GM23248 (cell line): ENCODE data around the gene VCP. TPM values are rescaled to one million over a fixed set of nuclear protein-coding genes. Genes with fewer than 3 reads are reported as not detected.

Experiments used
- DNase-seq: peaks from one replicate; pipeline ENCODE4 v3.0.0-alpha.2; 2015
- H2AFZ ChIP-seq: fragments of 200-600 bp; sonication (generic); 2 replicates; pipeline ENCODE4 v1.6.1; 2016; ENCODE audit warnings: antibody characterized with exemption
- H3F3A ChIP-seq: fragments of 200-600 bp; sonication (generic); 2 replicates; pipeline ENCODE4 v1.6.1; 2016; ENCODE audit warnings: mild to moderate bottlenecking, antibody characterized with exemption, mixed run types; ENCODE audit not compliant: insufficient read depth
- H3K27ac ChIP-seq: fragments of 200-600 bp; sonication (generic); 2 replicates; pipeline ENCODE4 v1.5.1; 2016; ENCODE audit warnings: mild to moderate bottlenecking
- H3K27me3 ChIP-seq: fragments of 200-600 bp; sonication (generic); replicated peaks from 2 replicates; pipeline ENCODE4 v1.6.1; 2016; ENCODE audit warnings: mild to moderate bottlenecking; ENCODE audit not compliant: insufficient read depth
- H3K36me3 ChIP-seq: fragments of 200-600 bp; sonication (generic); 2 replicates; pipeline ENCODE4 v1.6.1; 2016; ENCODE audit warnings: low read depth, mild to moderate bottlenecking
- H3K4me1 ChIP-seq: fragments of 200-600 bp; sonication (generic); 2 replicates; pipeline ENCODE4 v1.6.1; 2016; ENCODE audit warnings: mild to moderate bottlenecking; ENCODE audit not compliant: insufficient read depth
- H3K4me2 ChIP-seq: fragments of 200-600 bp; sonication (generic); one replicate; pipeline ENCODE4 v1.6.1; 2016; ENCODE audit warnings: mild to moderate bottlenecking; ENCODE audit not compliant: unreplicated experiment
- H3K4me3 ChIP-seq: fragments of 200-600 bp; sonication (generic); 2 replicates; pipeline ENCODE4 v1.5.1; 2016; ENCODE audit warnings: mild to moderate bottlenecking
- H3K79me2 ChIP-seq: fragments of 200-600 bp; sonication (generic); 2 replicates; pipeline ENCODE4 v1.6.1; 2016; ENCODE audit warnings: mild to moderate bottlenecking; ENCODE audit not compliant: insufficient read depth
- H3K9ac ChIP-seq: fragments of 200-600 bp; sonication (generic); 2 replicates; pipeline ENCODE4 v1.6.1; 2016; ENCODE audit warnings: mild to moderate bottlenecking
- H3K9me2 ChIP-seq: fragments of 200-600 bp; sonication (generic); 2 replicates; pipeline ENCODE4 v1.6.1; 2016; ENCODE audit warnings: mixed run types, mild to moderate bottlenecking, moderate library complexity; ENCODE audit not compliant: insufficient read depth
- H3K9me3 ChIP-seq: fragments of 200-600 bp; sonication (generic); one replicate; pipeline ENCODE4 v1.6.1; 2017; ENCODE audit warnings: low read depth
- H4K20me1 ChIP-seq: fragments of 200-600 bp; sonication (generic); 2 replicates; pipeline ENCODE4 v1.6.0; 2016; ENCODE audit not compliant: insufficient read depth
- EZH2 ChIP-seq: fragments of 200-600 bp; sonication (generic); IDR thresholded peaks from 2 replicates; pipeline ENCODE4 v1.6.1; 2018; ENCODE audit warnings: antibody characterized with exemption, mild to moderate bottlenecking; ENCODE audit not compliant: insufficient read depth, poor library complexity, severe bottlenecking
- EZH2phosphoT487 ChIP-seq: fragments of 200-600 bp; sonication (generic); IDR thresholded peaks from 2 replicates; pipeline ENCODE4 v1.6.1; 2018; ENCODE audit warnings: antibody characterized with exemption, moderate library complexity, mild to moderate bottlenecking, low read depth; ENCODE audit not compliant: insufficient read depth
- WGBS, 2 experiments: methylation state at CpG; one replicate each; pipeline ENCODE4 v1.1.6; 2015 to 2017; ENCODE audit warnings: low lambda C conversion rate in 2 of 2, low coverage in 1 of 2; ENCODE audit errors: missing lambda C conversion rate in 2 of 2; 5-methylcytosine and 5-hydroxymethylcytosine counted together
- in situ Hi-C: fragments of 300-500 bp; cut with MboI; formaldehyde crosslinking; loops from 2 replicates; pipeline ENCODE4 v1.15.0; 2020
- polyA plus RNA-seq: library from polyadenylated mRNA; unstranded; fragments of >200 nt; fragmentation: Nextera tagmentation; extraction: Ambion mirVana; gene quantifications from 2 replicates; pipeline ENCODE4 v1.2.1, GENCODE V29; 2016
- total RNA-seq: library from RNA; depleted of rRNA; stranded (reverse); fragments of >200 nt; shearing (Covaris generic); gene quantifications from 2 replicates; pipeline ENCODE4 v1.2.3, GENCODE V29; 2014

The VCP gene
- total and polyA plus RNA-seq, 2 experiments from 2014 or later: 255 to 295 TPM

- Histone ChIP-seq H3K4me1 (peaks cover 5% of the 10 kb centered on the region; the same call in 1 of the 2 replicates), H3K9ac (peak overlapping the region; percentile 98), H3K79me2 (peaks cover 44% of the 10 kb centered on the region), H3K27me3 (no peaks in the 10 kb centered on the region), H3K9me2 (no peaks in the 10 kb centered on the region), H3F3A (peaks cover 24% of the 10 kb centered on the region), H3K9me3 (no peaks in the 10 kb centered on the region), H4K20me1 (no peaks in the 10 kb centered on the region), H3K4me3 (peak overlapping the region; percentile 95), H3K36me3 (peaks cover 31% of the 10 kb centered on the region; the same call in 1 of the 2 replicates), H3K4me2 (peak overlapping the region; percentile 92), H3K27ac (peak overlapping the region; percentile 98), H2AFZ (peak overlapping the region; percentile 95)
- in situ Hi-C loops: no loop called here
- DNase-seq: peak; percentile 61
- TF ChIP-seq EZH2: no peak
- WGBS, 2 experiments: 3 to 7% methylated on average over 5 to 10 of the region's 10 CpGs
These were observed 30.0 kb upstream of the VCP start for GRCh38 chr9:35102465-35102768.

GRCh38 chr9:35097573-35097972 is 25.1 kb upstream of the VCP start:
- Histone ChIP-seq H3K27ac (no peak overlapping the region), H2AFZ (no peak overlapping the region), H3K4me3 (no peak overlapping the region), H3K27me3 (no peaks in the 10 kb centered on the region), H3F3A (peaks cover 8% of the 10 kb centered on the region; the same call in 1 of the 2 replicates), H3K9me2 (no peaks in the 10 kb centered on the region), H3K79me2 (peaks cover 16% of the 10 kb centered on the region), H3K36me3 (peaks cover 7% of the 10 kb centered on the region; the same call in 1 of the 2 replicates), H3K9ac (no peak overlapping the region), H4K20me1 (no peaks in the 10 kb centered on the region), H3K9me3 (no peaks in the 10 kb centered on the region), H3K4me2 (no peak overlapping the region), H3K4me1 (0 out of 2 replicates have a peak, but pooled peaks cover 5% of the 10 kb centered on the region)
- DNase-seq: no peak
- 83 to 92% methylated on average over 3 of the region's 3 CpGs for WGBS, 2 experiments
- in situ Hi-C loops: loop anchor here (10.0 kb wide), 1 partner anchor 193 kb away; no protein-coding TSS in a partner anchor
- no peak for TF ChIP-seq EZH2phosphoT487
- TF ChIP-seq EZH2: no peak

DNA sequence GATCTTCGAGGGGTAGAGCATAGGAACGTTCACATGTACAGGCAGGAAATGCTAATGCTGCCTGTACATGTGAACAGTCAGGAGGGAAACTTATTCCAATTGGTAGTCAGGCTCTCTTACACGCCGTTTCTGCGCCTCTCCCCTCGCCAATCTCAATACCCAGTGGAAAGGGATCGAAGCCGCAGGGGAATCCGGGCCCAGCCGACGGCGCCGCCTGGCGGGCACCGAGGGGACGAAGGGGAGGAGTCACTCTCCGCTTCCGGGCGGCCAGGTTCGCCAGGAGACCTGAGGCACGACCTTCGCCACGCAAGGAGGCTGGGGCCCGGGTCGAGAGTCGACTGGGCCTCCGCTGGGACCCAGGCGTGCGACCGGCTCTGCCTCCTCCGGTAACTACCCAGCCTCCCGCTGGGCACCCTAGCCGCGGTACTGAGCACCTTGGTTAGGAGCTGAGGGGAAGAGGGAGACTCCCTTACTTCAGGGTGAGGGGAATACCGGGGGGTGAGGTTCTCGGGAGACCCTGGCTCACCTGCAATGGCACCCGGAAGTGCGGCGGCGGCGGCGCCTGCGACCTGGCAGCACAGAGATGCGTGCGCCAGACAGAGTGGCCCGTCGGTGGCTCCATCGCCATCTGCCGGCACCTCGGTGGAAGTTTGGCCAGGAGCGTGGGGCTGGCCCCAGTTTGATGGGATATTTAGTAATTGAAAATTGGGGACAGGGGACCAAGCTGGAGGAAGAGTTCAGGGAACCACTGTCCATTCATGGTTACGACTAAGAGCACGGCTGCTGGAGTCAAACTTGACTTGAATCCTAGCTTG is 23.8 kb upstream of the VCP start, which contains the start of gene PIGO:
Gene PIGO, minus strand, starts transcription at position 557 of the 815 bp plus-strand sequence. CDS start 1,026 bp downstream, outside the sequence.
- in situ Hi-C loops: loop anchor here (10.0 kb wide), 1 partner anchor 191 kb away; no protein-coding TSS in a partner anchor
- H3K4me3 ChIP-seq: peak within 1 kb of the TSS; percentile 99
- peak; percentile 91 for DNase-seq
- peaks cover 7% of the 10 kb centered on the region; the same call in 1 of the 2 replicates for H3K36me3 ChIP-seq
- peaks cover 8% of the 10 kb centered on the region; the same call in 1 of the 2 replicates for H3F3A ChIP-seq
- H3K27ac ChIP-seq: peak within 1 kb of the TSS; percentile 89
- 1 to 2% methylated on average over 50 to 51 of the region's 53 CpGs for WGBS, 2 experiments
- H4K20me1 ChIP-seq: no peaks in the 10 kb centered on the region
- TF ChIP-seq EZH2phosphoT487 (no peak), EZH2 (no peak)
- peaks cover 3% of the 10 kb centered on the region for H3K79me2 ChIP-seq
- no peaks in the 10 kb centered on the region for H3K9me2 ChIP-seq
- H3K9ac ChIP-seq: peak within 1 kb of the TSS; percentile 98
- no peaks in the 10 kb centered on the region for H3K9me3 ChIP-seq
- H3K4me1 ChIP-seq: no peaks in the 10 kb centered on the region
- peak within 1 kb of the TSS; percentile 96 for H3K4me2 ChIP-seq
- peak within 1 kb of the TSS; percentile 99 for H2AFZ ChIP-seq
- no peaks in the 10 kb centered on the region for H3K27me3 ChIP-seq

GRCh38 chr9:35091536-35091935 is 19.1 kb upstream of the VCP start:
- no peak for DNase-seq
- Histone ChIP-seq H3K36me3 (no peaks in the 10 kb centered on the region), H3K27ac (no peak overlapping the region), H3K4me1 (no peaks in the 10 kb centered on the region), H3F3A (0 out of 2 replicates have a peak, but pooled peaks cover under 1% of the 10 kb centered on the region), H3K27me3 (no peaks in the 10 kb centered on the region), H3K9ac (no peak overlapping the region), H2AFZ (no peak overlapping the region), H3K79me2 (no peaks in the 10 kb centered on the region), H3K9me3 (no peaks in the 10 kb centered on the region), H3K9me2 (no peaks in the 10 kb centered on the region), H3K4me2 (no peak overlapping the region), H3K4me3 (no peak overlapping the region), H4K20me1 (no peaks in the 10 kb centered on the region)
- TF ChIP-seq EZH2: no peak
- TF ChIP-seq EZH2phosphoT487: no peak
- 93 to 94% methylated on average over 15 to 17 of the region's 17 CpGs for WGBS, 2 experiments
- in situ Hi-C loops: loop anchor here (10.0 kb wide), 1 partner anchor 187 kb away; no protein-coding TSS in a partner anchor
